ENCODE data around the gene ZIM2. TPM values are rescaled to one million over a fixed set of nuclear protein-coding genes. Genes with fewer than 3 reads are reported as not detected.

Gene ZIM2
- total RNA-seq, 4 donors from 2014 or later = 1.2 TPM; not detected in 3

DNA sequence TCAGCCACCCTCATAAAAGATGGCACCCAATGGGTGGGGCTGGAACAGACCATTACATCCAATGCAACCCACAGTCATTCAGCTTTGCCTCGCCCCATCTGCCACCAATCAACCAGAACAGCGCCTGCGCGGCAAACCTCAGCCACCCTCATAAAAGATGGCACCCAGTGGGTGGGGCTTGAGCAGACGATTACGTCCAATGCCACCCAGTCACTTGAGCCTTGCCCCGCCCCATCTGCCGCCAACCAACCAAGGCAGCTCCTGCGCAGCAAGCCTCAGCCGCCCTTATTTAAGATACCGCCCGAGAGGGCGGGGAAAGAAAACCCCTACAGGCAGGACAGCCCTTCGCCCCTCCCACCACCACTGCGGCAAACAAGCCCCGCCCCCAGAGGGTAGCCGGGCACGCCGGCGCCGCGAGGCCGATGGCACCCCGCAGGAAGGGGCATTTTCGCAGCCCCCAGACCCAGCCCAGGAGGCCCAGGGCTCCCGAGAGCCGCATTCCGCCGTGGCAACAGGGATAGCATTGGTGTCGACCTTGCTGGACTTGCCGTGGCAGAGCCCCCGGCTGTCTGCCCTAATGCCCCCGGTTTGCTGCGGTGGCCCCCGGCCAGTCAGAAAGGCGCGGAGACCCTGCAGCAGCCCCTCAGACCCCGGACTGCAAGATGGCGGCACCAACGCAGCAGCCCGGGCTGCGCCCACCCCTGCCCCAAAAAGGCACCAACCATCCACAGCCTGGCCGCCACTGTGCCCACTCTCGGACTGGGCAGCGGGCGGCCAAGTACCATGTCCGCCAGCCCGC is 675 bp downstream of the ZIM2 start:
- Histone ChIP-seq H3K9me3 (peaks cover 0 to 6% (median 0%) of the 10 kb centered on the region in 4 donors), H3K27ac (replicated peaks in 1 of 4) (peak overlapping the region; percentile 86 to 96 (median 88)), H3K4me3 (peak overlapping the region; percentile 52 to 69 (median 60)), H3K27me3 (no peaks in the 10 kb centered on the region), H3K36me3 (no peaks in the 10 kb centered on the region), H3K4me1 (peaks cover 4 to 27% (median 17%) of the 10 kb centered on the region in 4 donors)
- 48% methylated on average over 28 of the region's 48 CpGs for WGBS
- DNase-seq (ENCODE audit: extremely low spot score) = peak; percentile 96
- intact Hi-C loops (cut with DNase I) = loop anchor here (5.0 to 10.0 kb wide), 2 partner anchors 93 to 255 kb away; no protein-coding TSS in a partner anchor
- no peak for TF ChIP-seq POLR2A (IDR thresholded peaks at IDR 0.05; ENCODE audit: low read depth)
- TF ChIP-seq EP300 (IDR thresholded peaks at IDR 0.05) = no peak
- peak; percentile 18 to 57 for TF ChIP-seq POLR2AphosphoS5 (IDR thresholded peaks at IDR 0.05)
- TF ChIP-seq, protein P1, sequence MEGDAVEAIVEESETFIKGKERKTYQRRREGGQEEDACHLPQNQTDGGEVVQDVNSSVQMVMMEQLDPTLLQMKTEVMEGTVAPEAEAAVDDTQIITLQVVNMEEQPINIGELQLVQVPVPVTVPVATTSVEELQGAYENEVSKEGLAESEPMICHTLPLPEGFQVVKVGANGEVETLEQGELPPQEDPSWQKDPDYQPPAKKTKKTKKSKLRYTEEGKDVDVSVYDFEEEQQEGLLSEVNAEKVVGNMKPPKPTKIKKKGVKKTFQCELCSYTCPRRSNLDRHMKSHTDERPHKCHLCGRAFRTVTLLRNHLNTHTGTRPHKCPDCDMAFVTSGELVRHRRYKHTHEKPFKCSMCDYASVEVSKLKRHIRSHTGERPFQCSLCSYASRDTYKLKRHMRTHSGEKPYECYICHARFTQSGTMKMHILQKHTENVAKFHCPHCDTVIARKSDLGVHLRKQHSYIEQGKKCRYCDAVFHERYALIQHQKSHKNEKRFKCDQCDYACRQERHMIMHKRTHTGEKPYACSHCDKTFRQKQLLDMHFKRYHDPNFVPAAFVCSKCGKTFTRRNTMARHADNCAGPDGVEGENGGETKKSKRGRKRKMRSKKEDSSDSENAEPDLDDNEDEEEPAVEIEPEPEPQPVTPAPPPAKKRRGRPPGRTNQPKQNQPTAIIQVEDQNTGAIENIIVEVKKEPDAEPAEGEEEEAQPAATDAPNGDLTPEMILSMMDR (IDR thresholded peaks at IDR 0.05) = no peak

DNA sequence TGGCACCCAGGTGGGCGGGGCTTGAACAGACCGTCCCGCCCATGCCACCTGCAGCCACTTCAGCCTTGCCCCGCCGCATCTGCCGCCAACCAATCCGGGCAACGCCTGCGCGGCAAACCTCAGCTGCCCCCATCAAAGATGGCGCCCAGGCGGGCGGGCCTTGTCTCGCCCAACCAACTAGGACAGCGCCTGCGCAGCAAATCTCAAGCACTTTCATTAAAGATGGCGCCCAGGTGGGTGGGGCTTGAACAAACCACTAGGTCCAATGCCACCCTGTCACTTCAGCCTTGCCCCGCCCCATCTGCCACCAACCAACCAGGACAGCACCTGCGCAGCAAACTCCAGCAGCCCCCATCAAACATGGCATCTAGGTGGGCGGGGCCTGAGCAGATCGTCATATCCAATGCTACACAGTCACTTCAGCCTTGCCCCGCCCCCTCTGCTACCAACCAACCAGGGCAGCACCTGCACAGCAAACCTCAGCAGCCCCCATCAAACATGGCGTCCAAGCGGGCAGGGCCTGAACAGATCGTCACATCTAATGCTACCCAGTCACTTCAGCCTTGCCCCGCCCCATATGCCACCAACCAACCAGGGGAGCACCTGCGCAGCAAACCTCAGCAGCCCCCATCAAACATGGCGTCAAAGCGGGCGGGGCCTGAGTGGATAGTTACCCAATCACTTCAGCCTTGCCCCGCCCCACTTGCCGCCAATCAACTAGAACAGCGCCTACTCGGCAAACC is 1.4 kb downstream of the ZIM2 start:
- peak overlapping the region; percentile 59 to 69 (median 61) for H3K4me3 ChIP-seq
- TF ChIP-seq POLR2A (IDR thresholded peaks at IDR 0.05; ENCODE audit: low read depth) (no peak), POLR2AphosphoS5 (IDR thresholded peaks at IDR 0.05) (peak in 1 of 2 donors; percentile 68)
- TF ChIP-seq, protein P1 (IDR thresholded peaks at IDR 0.05) = no peak
- intact Hi-C loops (cut with DNase I) = loop anchor here (5.0 kb wide), 1 partner anchor 92 kb away; no protein-coding TSS in a partner anchor

DNA sequence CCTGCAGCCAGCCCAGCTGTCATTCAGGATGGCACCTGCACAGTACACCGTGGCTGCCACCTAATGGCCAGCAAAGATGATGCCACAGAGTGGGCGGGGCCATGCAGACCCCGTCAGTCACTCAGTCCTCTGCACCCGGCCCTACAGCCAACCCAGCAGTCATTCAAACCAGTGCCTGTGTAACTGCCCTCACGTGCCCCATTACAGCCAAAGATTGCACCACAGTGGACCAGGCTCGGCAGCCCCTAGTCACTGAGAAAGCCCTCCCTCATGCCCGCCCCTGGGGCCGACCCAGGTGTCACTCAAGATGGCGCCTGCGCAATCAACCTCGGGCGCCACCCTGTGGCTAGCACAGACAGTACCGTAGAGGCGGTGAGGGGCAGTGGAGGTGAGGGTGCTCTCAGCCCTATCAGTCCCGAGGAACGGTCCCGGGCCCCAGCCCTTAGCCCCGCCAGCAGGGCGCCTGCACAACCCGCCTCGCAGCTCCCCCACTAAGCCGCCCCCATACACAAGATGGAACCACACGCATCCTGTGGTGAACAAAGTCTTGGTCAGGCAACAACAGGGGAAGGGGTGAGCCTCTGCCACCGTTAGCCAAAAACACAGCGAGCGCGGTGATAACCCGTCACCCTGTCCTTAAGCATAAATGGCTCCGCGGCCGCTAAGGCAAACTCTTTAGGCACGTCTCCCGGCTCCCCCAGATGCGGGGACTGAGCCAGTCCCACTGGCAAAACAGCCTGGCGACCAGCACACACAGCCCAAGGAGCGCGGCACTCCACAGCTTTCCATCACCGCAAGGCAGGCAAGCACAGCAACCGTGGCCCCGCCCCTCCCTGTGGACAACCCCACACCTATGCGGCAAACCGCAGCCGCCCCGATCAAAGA is 2.3 kb downstream of the ZIM2 start:
- Histone ChIP-seq H3K4me1 (peaks cover 4 to 27% (median 17%) of the 10 kb centered on the region in 4 donors), H3K36me3 (no peaks in the 10 kb centered on the region), H3K4me3 (peak overlapping the region; percentile 53 to 69 (median 61)), H3K9me3 (peaks cover 0 to 6% (median 0%) of the 10 kb centered on the region in 4 donors), H3K27ac (replicated peaks in 1 of 4) (peak overlapping the region; percentile 86 to 96 (median 88)), H3K27me3 (no peaks in the 10 kb centered on the region)
- TF ChIP-seq POLR2AphosphoS5 (IDR thresholded peaks at IDR 0.05) (peak; percentile 16 to 77), POLR2A (IDR thresholded peaks at IDR 0.05; ENCODE audit: low read depth) (no peak)
- TF ChIP-seq, protein P1 (IDR thresholded peaks at IDR 0.05) = peak; percentile 37 to 53 (median 39)
- DNase-seq (ENCODE audit: extremely low spot score) = no peak
- intact Hi-C loops (cut with DNase I) = loop anchor here (5.0 kb wide), 1 partner anchor 91 kb away; no protein-coding TSS in a partner anchor
- WGBS = 50% methylated on average over 20 of the region's 44 CpGs

More for the DNA sequence above, 1.4 kb downstream of the ZIM2 start:
- WGBS = 39% methylated on average over 28 of the region's 34 CpGs
- Histone ChIP-seq H3K4me1 (peaks cover 4 to 27% (median 17%) of the 10 kb centered on the region in 4 donors), H3K36me3 (no peaks in the 10 kb centered on the region), H3K27ac (replicated peaks in 1 of 4) (peak overlapping the region; percentile 86 to 96 (median 88)), H3K9me3 (peaks cover 0 to 6% (median 0%) of the 10 kb centered on the region in 4 donors), H3K27me3 (no peaks in the 10 kb centered on the region)
- peak; percentile 98 for DNase-seq (ENCODE audit: extremely low spot score)

DNA sequence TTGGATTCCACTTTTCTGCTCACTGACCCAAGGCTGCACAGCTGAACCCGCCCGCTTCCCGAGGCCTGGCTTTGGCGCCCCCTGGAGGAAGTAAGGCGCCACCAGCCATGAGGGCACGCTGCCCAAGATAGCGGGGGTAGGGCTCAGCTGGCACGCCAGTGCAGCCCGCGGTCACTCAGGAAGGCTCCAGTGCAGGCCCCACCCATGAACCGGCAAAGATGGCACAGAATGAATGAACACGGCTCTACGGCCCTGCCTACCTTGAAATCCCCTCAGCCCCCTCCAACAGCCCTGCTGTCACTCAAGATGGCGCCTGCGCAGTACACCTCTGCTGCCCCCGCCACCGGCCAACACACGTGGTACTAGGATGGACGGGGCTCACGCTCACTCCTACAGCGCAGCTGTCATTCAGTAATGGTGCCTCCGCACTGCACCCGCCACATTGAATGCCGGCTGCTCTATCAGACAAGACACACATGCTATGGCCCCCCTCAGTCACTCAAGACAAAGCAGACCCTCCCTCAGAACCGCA is 3.0 kb downstream of the ZIM2 start:
- peaks cover 0 to 7% (median 2%) of the 10 kb centered on the region in 4 donors for H3K36me3 ChIP-seq
- H3K27me3 ChIP-seq = no peaks in the 10 kb centered on the region
- H3K27ac ChIP-seq (replicated peaks in 1 of 4) = peak overlapping the region; percentile 86 to 96 (median 88)
- WGBS = 60% methylated on average over 20 of the region's 25 CpGs
- intact Hi-C loops (cut with DNase I) = loop anchor here (5.0 kb wide), 1 partner anchor 90 kb away; no protein-coding TSS in a partner anchor
- DNase-seq (ENCODE audit: extremely low spot score) = no peak
- TF ChIP-seq POLR2AphosphoS5 (IDR thresholded peaks at IDR 0.05) (peak; percentile 36 to 54), POLR2A (IDR thresholded peaks at IDR 0.05; ENCODE audit: low read depth) (no peak), EP300 (IDR thresholded peaks at IDR 0.05) (no peak)
- TF ChIP-seq, protein P1 (IDR thresholded peaks at IDR 0.05) = peak; percentile 56 to 73 (median 66)
- H3K4me3 ChIP-seq = peak overlapping the region; percentile 53 to 69 (median 61)
- H3K9me3 ChIP-seq = peaks cover 0 to 6% (median 0%) of the 10 kb centered on the region in 4 donors
- peaks cover 4 to 27% (median 17%) of the 10 kb centered on the region in 4 donors for H3K4me1 ChIP-seq
